HG03025 (cell line): ENCODE results near the gene VPS4A.
"Not testable (repeated sequence)": the region's sequence is repeated elsewhere in the genome, so short reads cannot be mapped to it uniquely, and the experiment has no call there.

ENCODE experiments used
- ATAC-seq: cut with Tn5 transposase; IDR thresholded peaks from one replicate; pipeline ENCODE4 v1.9.1; 2021; ENCODE audit warnings: mild to moderate bottlenecking, moderate library complexity; ENCODE audit not compliant: unreplicated experiment, low FRiP score

VPS4A gene

DNA sequence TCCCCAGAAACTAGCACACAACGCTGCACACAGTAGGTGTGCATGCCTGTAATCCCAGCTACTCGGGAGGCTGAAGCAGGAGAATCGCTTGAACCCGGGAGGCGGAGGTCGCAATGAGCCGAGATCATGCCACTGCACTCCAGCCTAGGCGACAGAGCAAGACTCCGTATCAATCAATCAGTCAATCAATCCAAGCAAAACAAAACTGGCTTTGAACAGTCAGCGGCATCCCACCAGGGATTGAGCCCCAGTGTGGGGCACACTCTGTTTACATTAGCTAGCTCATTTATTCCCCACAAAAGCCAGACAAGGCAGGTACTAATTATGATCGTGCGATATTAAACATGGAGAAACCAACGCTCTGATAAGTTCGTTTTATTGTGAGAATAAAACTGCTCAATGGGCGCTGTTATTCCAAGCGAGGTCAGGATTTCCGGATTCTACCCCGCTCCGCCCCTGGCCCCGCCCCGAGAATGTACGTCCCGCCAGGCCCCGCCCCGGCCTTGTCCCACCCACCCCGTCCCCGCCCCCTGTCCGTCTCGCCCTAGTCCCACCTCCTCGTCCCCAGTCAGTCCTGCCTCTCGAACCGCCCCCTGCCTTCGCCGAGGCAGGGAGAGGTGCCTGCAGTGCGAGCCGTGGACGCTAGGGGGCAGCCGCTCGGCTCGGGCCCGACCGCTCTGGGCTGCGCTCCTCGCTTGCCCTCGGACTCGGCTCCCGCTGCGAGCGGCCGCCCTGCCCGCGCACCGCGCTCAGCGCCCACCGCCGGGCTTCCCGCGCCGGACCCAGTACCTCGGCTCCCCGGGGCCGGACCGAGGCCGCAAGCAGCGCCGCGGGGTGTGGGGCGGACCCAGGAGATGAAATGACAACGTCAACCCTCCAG lies at the start of gene VPS4A:
Gene VPS4A, plus strand, starts transcription at position 698 of the 880 bp plus-strand sequence. Its CDS starts 162 bp downstream, at position 860.
- peak; percentile 91 for ATAC-seq

DNA sequence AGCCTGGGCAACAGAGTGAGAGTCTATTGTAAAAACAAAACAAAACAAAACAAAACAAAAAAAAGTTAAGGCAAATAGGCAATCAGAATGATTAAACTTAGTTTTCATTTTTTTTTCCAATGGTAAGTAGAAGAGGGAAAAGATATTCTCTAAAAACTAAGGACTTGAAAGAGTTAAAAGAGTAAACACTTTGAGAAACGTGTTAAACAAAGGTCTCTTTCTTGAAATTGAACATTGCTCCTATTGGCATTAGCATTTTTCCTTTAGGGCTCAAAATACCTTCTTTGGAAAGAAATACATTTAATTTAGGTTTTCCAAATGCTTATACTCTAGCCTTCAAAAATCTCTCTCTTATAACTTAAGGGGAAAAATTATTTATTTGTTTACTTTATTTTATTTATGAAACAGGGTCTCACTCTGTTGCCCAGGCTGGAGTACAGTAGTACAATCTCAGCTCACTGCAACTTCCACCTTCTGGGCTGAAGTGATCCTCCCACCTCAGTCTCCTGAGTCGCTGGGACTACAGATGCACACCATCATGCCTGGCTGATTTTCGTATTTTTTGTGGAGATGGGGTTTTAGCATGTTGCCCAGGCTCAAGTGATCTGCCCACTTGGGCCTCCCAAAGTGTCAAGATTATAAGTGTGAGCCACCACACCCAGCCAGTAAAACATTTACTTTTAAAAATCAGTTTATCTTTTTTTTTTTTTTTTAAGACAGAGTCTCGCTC lies 44.7 kb upstream of the VPS4A start:
- ATAC-seq = no peak

DNA sequence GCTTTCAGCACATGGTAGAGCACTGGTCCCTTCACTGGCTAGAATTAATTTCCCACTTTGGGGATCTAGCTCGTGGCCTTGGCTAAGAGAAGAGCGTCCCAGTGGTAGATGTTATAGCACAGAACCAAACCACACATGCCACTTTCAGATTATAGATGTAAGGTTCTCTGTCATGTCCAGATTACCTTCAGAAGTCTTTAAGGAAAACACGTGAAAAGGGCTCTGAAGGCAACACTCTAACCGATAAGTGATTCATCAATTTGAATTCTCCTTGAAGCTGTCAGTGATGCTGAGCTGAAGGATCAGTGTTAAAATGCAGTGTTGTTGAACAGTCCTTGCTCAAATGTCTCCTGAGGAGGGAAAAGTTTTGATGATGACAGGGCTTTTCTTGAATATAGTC lies 43.5 kb upstream of the VPS4A start:
- ATAC-seq = no peak

DNA sequence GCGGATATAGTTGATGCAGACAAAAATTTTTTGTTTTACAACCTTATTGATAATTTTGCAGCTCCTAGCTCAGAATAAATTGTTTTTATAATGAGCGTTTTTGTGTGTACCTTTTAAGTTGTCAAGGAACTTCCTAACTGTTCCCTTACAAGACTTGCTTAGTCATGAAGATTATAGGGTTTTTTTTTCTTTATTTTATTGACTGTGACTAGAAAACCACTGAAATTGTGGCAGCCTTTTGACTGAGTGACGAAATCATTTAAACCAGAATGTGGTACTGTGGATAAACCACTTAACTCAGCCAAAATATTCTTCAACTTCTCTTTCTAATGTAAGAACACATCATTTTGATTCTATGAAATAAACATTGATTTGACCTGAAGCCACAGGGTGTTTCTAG lies 40.8 kb upstream of the VPS4A start:
- no peak for ATAC-seq

DNA sequence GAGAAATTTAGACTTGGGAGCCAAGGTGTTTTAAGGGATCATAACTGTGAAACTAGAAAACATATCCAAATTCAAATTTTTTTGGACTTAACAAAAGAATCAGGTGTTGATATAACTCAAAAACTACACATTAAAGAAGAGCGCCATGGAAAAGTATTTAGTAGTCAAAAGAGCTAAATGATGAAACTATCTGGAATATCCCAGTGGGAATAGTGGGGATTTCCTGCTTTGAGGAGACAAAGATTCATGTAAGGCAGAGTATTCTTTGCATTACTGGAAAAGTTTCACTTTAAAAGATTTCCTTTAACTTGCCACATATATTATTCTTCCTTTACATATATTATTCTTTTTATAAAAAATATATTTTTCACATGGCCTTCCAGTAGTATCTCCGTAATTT lies 40.3 kb upstream of the VPS4A start:
- no peak for ATAC-seq

DNA sequence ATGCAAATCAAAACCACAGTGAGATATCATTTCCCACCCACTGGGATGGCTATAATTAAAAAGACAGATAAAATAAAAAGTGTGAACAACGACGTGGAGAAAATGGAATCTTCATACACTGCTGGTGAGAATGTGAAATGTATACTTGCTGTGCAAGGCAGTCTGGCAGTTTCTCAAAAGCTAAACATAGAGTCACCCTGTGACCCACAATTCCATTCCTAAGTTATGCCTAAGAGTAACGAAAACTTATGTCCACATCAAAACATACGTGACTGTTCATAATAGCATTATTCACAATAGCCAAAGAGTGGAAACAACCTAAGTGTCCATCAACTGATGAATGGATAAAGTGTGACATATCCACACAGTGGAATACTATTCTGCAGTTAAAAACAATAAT lies 38.1 kb upstream of the VPS4A start:
- ATAC-seq = no peak

DNA sequence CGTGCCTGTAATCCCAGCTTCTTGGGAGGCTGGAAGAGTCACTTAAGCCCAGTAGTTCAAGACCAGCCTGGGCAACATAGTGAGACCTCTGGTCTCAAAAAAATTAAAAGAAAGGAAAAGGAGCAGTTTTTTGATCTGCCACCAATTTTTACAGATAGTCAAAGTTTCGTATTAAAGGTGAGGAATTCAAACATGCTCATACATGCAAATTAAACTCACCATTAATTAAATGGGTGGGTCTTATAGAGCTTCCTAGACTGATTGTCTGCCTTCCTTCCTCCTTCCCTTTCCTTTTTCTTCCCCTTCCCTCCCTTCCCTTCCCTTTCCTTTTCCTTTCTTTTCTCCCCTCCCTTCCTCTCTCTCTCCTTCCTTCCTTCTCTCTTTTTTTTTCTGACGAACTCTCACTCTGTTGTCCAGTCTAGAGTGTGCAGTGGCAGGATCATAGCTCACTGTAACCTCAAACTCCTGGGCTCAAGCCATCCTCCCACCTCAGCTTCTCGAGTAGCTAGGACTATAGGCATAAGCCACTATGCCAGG lies 36.4 kb upstream of the VPS4A start:
- ATAC-seq = no peak

DNA sequence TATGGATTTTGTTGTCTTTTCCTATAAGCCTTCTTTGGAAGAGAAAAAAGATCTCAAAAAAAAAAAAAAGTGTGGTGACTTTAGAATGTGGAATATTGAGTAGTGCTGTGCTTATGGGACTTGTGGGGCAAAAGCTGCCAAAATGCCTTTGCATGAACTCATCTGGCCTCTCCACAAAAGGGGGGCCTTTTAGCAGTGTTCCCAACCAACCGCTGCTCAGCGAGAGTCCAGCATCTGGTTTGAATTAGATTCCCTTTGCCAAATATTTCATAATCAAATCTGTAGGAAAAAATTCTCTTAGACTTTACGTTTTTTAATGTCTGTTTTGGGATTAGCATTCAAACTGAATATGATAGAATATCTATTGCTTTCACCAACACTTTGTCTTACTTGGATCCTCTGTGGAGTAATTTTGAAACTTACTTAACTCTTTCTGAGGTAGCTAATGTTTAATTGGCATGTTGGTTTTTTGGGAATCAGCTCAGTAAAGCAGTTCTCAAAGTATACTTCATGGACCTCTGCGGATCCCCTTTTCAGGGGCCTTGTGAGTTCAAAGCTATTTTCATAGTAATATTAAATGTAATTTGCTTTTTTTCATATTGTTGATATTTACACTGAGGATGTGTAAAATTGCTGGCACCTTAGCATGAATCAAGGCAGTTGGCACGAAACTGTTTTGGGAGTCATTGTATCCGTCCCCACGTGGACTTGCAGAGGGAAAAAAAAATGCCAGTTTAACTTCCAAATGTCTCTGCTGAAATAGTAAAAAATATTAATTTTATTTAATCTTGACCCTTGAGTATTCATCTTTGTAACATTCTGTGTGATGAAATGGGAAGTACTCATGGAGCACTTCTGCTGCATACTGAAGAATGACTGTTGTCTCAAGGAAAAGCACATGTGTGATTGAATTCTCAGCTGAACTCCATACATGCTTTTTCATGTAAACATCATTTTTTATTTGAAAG lies 34.7 kb upstream of the VPS4A start:
- no peak for ATAC-seq

DNA sequence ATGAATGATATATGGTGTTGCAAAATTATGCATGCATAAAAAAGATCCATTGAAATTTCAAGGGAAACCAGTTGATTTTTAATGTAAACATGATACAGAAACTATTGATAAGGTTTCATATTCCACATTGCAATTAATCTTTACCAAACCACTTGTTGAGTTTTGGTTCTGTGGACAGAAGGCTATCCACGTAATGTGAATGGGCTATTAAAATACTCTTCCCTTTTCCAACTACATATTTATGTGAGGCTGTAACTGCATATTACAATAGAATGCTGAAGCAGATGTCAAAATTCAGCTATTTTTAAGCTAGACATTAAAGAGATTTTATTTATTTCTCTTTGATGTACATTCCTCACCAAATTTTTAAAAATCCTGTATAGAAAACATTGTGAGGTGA lies 33.7 kb upstream of the VPS4A start:
- ATAC-seq = no peak

DNA sequence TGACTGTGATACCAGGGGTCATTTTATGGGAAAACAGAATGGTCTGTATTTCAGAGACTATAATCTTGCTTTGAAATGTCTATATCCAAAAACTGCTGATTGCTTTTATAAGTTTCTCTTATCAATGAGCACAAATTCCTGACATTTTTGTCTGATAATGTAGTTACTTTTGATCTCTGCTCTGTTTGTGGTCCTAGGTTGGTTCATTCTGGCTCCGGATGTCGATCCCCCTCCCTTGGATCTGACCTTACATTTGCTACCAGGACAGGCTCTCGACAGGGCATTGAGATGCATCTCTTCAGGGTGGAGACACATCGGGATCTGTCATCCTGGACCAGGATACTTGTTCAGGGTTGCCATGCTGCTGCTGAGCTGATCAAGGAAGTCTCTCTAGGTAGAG lies 27.3 kb upstream of the VPS4A start:
- no peak for ATAC-seq

DNA sequence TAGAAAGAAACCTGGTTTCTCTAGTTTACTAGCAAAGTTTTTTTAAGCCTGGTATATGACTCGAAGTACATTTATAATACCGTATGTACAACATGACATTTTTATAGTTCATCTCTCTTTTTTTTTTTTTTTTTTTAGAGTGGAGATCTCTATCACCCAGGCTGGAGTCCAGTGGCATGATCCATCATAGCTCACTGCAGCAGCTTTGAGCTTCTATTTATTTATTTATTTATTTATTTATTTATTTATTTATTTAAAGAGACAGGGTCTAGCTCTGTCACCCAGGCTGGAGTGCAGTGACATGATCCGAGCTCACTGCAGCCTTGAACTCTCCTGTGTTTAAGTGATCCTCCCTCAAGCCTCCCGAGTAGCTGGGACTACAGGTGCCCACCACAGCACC lies 25.9 kb upstream of the VPS4A start:
- ATAC-seq = no peak

DNA sequence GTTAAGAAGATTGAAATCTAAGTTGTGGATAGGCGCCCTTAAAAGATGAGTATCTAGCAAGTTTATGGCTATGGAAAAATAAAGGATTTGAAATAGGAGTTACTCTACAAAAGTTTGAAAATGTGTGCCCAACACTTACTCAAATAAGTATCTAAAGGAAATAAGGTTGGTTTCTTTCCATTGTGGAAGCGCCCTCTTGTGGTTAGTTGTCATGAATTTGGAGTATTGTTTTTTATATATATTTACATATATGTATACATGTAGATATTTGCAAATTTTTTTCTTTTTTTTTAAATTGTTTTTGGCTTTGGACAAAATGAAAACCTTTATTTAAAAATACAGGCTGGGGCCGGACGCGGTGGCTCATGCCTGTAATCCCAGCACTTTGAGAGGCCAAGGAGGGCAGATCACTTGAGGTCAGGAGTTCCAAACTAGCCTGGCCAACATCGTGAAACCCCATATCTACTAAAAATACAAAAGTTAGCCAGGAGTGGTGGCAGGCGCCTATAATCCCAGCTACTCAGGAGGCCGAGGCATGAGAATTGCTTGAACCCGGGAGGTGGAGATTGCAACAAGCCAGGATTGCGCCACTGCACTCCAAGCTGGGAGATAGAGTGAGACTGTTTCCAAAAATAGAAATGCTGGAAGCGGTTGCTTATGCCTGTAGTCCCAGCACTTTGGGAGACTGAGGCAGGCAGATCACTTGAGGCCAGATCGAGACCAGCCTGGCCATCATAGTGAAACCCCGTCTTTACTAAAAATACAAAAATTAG lies 24.0 kb upstream of the VPS4A start:
- ATAC-seq = no peak

DNA sequence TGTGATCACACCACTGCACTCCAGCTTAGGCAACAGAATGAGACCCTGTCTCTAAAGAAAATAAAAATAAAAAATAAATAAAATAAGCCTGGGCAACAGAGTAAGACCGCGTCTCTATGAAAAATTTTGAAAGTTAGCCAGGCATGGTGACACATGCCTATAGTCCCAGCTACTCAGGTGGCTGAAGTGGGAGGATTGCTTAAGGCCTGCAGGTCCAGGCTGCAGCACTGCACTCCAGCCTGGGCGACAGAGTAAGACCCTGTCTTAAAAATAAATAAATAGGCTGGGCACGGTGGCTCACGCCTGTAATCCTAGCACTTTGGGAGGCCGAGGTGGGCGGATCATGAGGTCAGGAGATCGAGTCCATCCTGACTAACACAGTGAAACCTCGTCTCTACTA lies 19.5 kb upstream of the VPS4A start:
- ATAC-seq = not testable (repeated sequence)

DNA sequence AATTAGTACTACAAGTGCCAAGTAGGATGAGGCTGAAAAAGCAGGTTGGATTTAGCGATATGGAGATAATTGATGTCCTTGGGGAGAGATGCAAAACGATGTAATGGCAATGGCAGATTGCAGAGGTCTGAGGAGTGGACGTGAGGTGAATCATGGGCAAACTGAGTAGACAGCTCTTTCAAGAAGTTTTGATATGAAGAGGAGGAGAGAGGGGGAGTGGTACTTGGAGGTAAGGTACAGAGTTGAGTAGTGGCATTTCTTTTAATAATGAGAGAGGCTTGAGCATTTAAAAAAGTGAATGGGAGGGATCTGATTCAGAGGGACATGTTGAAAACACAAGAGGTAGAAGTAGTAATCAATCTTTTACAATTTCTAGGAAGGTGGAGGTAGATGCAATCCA lies 17.7 kb upstream of the VPS4A start:
- ATAC-seq = no peak

DNA sequence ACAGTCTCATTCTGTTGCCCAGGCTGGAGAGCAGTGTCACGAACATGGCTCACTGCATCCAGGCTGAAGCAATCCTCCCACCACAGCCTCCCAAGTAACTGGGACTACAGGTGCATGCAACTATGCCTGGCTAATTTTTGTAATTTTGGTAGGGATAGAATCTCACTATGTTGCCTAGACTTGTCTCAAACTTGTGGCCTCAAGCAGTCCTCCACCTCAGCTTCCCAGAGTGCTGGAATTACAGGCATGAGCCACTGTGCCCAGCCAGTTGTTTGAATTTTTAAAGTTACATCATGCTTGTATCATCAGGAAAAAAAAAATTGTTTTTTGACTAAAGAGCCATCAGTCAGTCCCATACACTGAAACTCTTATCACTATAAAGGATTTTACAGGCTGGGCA lies 17.1 kb upstream of the VPS4A start:
- no peak for ATAC-seq

DNA sequence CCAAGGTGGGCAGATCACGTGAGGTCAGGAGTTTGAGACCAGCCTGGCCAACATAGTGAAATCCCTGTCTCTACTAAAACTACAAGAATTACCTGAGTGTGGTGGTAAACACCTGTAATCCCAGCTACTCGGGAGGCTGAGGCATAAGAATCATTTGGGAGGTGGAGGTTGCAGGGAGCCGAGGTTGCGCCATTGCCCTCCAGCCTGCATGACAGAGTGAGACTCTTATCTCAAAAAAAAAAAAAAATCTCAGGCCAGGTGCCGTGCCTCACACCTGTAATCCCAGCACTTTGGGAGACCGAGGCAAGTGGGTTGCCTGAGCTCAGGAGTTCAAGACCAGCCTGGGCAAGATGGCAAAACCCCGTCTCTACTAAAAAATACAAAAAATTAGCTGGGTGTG lies 14.4 kb upstream of the VPS4A start:
- ATAC-seq = not testable (repeated sequence)

DNA sequence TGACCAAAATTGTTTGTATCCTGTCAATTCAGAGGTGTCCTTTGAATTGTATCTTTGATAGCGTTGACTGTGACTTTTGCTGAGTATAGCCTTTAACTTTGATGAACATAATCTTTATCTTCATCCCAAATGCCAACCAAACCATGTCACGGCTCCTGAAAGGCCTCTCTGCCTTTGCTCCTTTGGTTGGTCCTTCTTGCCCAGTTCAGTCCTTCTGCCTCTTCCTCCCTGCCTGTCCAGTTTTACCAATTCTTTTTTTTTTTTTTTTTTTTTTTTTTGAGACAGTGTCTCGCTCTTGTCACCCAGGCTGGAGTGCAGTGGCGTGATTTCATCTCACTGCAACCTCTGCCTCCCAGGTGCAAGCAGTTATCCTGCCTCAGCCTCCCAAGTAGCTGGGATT lies 12.9 kb upstream of the VPS4A start:
- ATAC-seq = no peak

DNA sequence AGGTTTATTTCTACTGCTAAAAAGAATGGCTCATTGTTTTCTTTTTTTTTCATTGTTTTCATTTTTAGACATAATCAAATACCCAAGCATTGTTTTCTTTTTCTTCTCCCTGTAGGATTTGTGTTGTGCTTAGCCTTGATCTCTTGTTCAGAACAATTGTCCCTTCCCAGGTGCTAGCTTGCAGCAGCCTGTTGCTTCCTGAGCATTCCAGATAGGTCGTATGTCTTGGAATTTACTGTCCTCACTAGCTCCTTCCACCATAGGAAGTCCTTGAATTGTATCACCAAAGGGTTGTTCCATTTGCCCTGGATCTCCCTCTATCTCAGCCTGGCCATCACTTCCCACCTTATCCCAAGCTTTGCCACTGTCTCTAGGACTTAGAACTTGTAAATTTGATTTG lies 10.0 kb upstream of the VPS4A start:
- ATAC-seq = no peak

DNA sequence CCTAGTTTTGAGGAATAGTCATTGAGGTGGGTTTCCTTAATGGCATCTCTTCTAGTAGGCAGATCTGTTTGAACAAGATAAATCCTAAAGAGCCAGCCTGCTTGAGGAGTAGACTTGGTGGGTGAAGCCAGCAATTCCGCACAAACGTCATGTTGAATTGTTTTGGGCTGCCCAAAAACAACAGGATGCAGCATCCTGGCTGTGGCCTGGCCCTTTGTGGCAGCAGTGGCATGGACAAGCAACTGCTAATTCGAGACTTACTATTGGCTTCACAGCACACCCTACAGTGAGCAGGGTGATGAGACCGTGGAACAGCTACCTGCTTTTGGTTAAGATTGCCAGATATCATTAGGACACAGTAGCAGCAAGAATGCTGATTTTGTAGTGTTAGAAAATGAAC lies 9.3 kb upstream of the VPS4A start:
- no peak for ATAC-seq

DNA sequence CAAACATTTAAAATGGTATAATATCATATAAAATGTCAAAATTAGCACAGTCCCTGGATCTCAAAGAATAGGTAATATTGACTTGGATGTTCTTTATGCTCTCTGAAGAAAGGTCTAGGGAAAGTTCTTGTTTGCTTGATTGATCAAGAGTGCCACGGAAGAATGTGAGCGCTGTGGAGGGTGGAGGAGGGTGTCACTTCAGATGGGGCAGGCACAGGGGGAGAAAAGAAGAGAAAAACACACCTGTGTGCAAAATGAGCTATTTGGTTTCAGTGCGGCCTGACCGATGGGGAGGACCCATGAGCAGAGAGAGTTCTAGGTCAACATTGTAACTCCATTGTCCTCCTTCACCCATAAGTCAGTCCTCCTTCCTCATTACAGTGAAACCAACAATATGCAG lies 8.8 kb upstream of the VPS4A start:
- ATAC-seq = no peak
